ENCODE data around the gene USP36.

DNA sequence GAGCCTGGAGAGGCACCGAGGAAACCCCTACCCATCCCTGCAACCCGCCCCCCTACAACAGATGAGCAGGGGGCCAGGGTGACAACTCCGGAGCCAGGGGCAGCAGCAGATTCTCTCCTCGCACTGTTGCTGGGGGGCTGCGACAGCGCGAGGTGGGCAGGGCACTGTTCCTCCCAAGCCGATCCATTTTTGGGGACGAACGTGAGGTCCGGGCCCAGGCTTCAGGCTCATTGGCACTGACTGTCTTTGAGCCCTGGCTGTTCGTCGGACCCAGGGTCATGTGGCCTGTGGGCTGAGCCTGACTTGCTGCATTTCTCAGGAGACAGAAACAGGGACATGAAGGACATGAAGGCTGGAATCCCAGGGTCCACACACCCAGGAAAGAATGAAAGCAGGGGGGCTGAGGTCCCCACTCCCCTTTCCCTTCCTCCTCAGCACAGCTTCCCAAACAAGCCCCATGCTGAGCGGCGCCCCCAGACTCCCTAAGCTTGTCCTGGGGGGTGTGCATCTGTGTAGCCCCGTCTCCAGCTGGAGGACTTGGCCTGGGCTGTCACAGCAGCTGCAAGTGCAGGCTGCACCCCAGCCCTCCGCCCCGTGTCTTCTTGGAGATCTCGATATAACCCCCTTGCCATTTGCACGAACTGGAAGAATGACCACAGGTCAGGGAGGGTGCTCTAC, 43.7 kb upstream of the USP36 start:
- TF ChIP-seq, protein P1, sequence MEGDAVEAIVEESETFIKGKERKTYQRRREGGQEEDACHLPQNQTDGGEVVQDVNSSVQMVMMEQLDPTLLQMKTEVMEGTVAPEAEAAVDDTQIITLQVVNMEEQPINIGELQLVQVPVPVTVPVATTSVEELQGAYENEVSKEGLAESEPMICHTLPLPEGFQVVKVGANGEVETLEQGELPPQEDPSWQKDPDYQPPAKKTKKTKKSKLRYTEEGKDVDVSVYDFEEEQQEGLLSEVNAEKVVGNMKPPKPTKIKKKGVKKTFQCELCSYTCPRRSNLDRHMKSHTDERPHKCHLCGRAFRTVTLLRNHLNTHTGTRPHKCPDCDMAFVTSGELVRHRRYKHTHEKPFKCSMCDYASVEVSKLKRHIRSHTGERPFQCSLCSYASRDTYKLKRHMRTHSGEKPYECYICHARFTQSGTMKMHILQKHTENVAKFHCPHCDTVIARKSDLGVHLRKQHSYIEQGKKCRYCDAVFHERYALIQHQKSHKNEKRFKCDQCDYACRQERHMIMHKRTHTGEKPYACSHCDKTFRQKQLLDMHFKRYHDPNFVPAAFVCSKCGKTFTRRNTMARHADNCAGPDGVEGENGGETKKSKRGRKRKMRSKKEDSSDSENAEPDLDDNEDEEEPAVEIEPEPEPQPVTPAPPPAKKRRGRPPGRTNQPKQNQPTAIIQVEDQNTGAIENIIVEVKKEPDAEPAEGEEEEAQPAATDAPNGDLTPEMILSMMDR (IDR thresholded peaks at IDR 0.05), result no peak
- no peak for TF ChIP-seq POLR2A (IDR thresholded peaks at IDR 0.05)

Data from lower leg skin (tissue), 3 donors.